ENCODE results near the gene SYNC. TPM values are rescaled to one million over a fixed set of nuclear protein-coding genes. Genes with fewer than 3 reads are reported as not detected.

Gene SYNC
- total and polyA plus RNA-seq, 2 experiments from 2014 or later, result 60.5 to 103 TPM

DNA sequence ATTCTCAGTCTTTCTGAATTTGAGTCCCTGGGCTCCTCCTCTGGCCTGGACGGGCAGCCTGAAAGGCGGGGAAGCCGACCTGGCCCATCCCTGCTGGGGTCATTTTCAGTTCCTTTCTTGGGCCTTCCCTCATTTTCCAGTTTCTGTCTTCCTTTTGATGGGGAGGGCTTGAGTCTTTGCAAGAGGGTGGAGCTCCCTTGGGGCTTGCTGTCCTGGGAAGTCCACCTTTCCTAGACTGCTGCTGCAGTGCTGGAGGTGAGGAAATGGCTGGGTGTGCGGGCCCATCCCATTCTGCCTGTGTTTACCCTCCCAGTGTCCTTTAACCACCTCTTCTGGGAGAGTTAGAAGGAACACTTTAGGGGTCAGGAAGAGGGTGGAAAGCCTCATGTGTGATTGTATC lies 40.4 kb upstream of the SYNC start:
- 96 to 99% methylated on average over 4 of the region's 4 CpGs for WGBS, 2 experiments (ENCODE audit: low coverage in 1 of 2, low lambda C conversion rate in 2 of 2, missing lambda C conversion rate in 2 of 2)
- DNase-seq, result no peak
- Histone ChIP-seq H3K27ac (no peak overlapping the region), H3K27me3 (replicated peaks; ENCODE audit: insufficient read depth) (no peaks in the 10 kb centered on the region), H3F3A (ENCODE audit: insufficient read depth) (0 out of 2 replicates have a peak, but pooled peaks cover 6% of the 10 kb centered on the region), H3K9ac (no peak overlapping the region), H3K4me3 (peak overlapping the region; percentile 70; the same call in 1 of the 2 replicates), H4K20me1 (ENCODE audit: insufficient read depth) (no peaks in the 10 kb centered on the region), H3K4me1 (ENCODE audit: insufficient read depth) (no peaks in the 10 kb centered on the region), H2AFZ (no peak overlapping the region), H3K9me3 (ENCODE audit: low read depth) (no peaks in the 10 kb centered on the region), H3K79me2 (ENCODE audit: insufficient read depth) (no peaks in the 10 kb centered on the region), H3K36me3 (ENCODE audit: low read depth) (no peaks in the 10 kb centered on the region), H3K9me2 (ENCODE audit: insufficient read depth) (no peaks in the 10 kb centered on the region), H3K4me2 (ENCODE audit: unreplicated experiment) (peak overlapping the region; percentile 62)
- no peak for TF ChIP-seq EZH2 (IDR thresholded peaks at IDR 0.05; ENCODE audit: insufficient read depth, poor library complexity, severe bottlenecking)
- no peak for TF ChIP-seq EZH2phosphoT487 (IDR thresholded peaks at IDR 0.05; ENCODE audit: insufficient read depth, low read depth)
- in situ Hi-C loops (cut with MboI), result no loop called here

DNA sequence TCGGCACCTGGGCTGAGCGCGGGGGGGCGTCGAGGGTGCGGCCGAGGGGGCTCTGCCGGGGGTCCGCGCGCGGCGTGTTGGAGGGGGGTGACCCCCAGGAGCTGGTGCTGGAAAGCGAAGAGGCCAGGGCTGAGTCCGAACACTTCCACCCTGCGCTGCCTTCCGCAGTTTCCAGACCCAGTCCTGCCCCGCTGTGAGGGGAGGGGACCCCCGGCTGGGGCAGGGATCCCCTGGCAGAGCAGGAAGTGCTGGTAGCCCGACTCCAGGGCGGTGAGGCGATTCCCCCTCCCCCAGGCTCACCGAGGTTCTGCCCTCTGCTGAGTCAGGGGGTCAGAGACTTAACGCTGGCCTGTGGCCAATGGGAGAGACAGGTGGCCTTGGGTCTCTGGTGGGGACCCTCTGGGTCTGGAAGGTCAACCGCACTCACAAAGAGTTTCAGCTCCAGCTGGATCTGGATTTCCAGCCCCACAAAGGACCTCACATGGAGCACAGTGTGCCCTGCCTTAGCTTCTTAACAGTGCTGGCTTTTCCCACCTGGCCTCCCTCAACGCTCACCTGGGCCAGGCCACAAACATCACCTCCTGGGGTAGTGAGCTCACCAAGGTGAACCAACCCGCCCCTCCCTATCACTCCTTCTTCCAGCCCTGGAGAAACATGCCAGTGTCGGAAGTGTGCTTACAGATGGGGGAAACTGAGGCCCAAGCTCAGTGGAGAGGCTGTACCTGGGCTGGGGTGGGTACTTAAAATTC lies 39.8 kb upstream of the SYNC start:
- Histone ChIP-seq H3K79me2 (ENCODE audit: insufficient read depth) (no peaks in the 10 kb centered on the region), H3K4me1 (ENCODE audit: insufficient read depth) (no peaks in the 10 kb centered on the region), H3K4me3 (peak overlapping the region; percentile 70), H3K9ac (peak overlapping the region; percentile 57), H2AFZ (peak overlapping the region; percentile 71), H3K9me2 (ENCODE audit: insufficient read depth) (no peaks in the 10 kb centered on the region), H3K9me3 (ENCODE audit: low read depth) (no peaks in the 10 kb centered on the region), H3K27ac (no peak overlapping the region), H4K20me1 (ENCODE audit: insufficient read depth) (no peaks in the 10 kb centered on the region), H3K36me3 (ENCODE audit: low read depth) (no peaks in the 10 kb centered on the region), H3F3A (ENCODE audit: insufficient read depth) (0 out of 2 replicates have a peak, but pooled peaks cover 6% of the 10 kb centered on the region), H3K4me2 (ENCODE audit: unreplicated experiment) (peak overlapping the region; percentile 62), H3K27me3 (replicated peaks; ENCODE audit: insufficient read depth) (no peaks in the 10 kb centered on the region)
- in situ Hi-C loops (cut with MboI), result no loop called here
- DNase-seq, result no peak
- WGBS, 2 experiments (ENCODE audit: low coverage in 1 of 2, low lambda C conversion rate in 2 of 2, missing lambda C conversion rate in 2 of 2), result 28 to 57% methylated on average over 12 to 25 of the region's 28 CpGs
- no peak for TF ChIP-seq EZH2phosphoT487 (IDR thresholded peaks at IDR 0.05; ENCODE audit: insufficient read depth, low read depth)
- TF ChIP-seq EZH2 (IDR thresholded peaks at IDR 0.05; ENCODE audit: insufficient read depth, poor library complexity, severe bottlenecking), result no peak

DNA sequence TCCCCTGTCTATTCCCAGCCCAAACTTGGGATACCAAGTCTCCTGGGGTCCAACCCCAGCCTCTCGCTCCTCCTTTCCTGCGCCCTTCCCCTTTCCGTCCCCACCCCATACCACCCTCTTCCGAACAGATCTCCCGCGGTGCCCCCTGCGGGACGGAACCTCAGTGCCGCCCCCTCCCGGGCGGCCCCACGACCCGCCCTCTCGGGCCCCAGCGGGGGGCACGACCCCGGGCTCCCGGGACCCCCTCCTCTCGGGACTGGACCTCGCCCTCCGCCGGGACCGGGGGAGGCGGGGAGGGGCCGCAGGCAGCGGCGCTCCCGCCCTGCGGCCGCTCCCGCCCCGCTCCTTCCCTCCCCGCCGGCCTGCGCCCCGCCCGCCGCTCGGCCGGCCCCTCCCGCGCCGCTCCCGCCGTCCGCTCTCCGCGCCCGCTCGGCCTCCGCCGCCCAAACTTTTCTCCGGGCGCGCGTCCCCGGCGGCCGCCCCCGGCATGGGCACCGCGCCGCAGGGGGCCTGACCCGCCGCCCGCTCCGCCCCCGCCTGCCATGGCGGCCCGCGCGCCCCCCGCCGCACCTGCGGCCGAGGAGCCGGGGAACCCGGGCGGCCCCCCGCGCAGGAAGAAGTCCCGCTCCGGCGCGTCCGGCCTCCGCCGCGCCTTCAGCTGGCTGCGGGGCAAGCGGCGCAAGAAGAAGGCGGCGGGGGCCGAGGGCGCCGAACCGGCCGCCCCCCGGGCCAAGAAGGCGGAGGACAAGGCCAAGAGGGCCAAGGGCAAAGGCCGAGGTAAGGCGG lies 39.0 kb upstream of the SYNC start:
- Histone ChIP-seq H3K9me2 (ENCODE audit: insufficient read depth) (no peaks in the 10 kb centered on the region), H3K4me1 (ENCODE audit: insufficient read depth) (no peaks in the 10 kb centered on the region), H3K79me2 (ENCODE audit: insufficient read depth) (no peaks in the 10 kb centered on the region), H3K36me3 (ENCODE audit: low read depth) (no peaks in the 10 kb centered on the region), H4K20me1 (ENCODE audit: insufficient read depth) (no peaks in the 10 kb centered on the region), H3K4me3 (peak overlapping the region; percentile 84), H3K27ac (no peak overlapping the region), H3K9me3 (ENCODE audit: low read depth) (no peaks in the 10 kb centered on the region), H3K4me2 (ENCODE audit: unreplicated experiment) (peak overlapping the region; percentile 75), H3K27me3 (replicated peaks; ENCODE audit: insufficient read depth) (no peaks in the 10 kb centered on the region), H2AFZ (peak overlapping the region; percentile 89), H3F3A (ENCODE audit: insufficient read depth) (0 out of 2 replicates have a peak, but pooled peaks cover 6% of the 10 kb centered on the region), H3K9ac (peak overlapping the region; percentile 69)
- in situ Hi-C loops (cut with MboI), result no loop called here
- peak; percentile 64 for DNase-seq
- WGBS, 2 experiments (ENCODE audit: low coverage in 1 of 2, low lambda C conversion rate in 2 of 2, missing lambda C conversion rate in 2 of 2), result 1% methylated on average over 14 to 80 of the region's 103 CpGs
- TF ChIP-seq EZH2 (IDR thresholded peaks at IDR 0.05; ENCODE audit: insufficient read depth, poor library complexity, severe bottlenecking) (no peak), EZH2phosphoT487 (IDR thresholded peaks at IDR 0.05; ENCODE audit: insufficient read depth, low read depth) (no peak)

DNA sequence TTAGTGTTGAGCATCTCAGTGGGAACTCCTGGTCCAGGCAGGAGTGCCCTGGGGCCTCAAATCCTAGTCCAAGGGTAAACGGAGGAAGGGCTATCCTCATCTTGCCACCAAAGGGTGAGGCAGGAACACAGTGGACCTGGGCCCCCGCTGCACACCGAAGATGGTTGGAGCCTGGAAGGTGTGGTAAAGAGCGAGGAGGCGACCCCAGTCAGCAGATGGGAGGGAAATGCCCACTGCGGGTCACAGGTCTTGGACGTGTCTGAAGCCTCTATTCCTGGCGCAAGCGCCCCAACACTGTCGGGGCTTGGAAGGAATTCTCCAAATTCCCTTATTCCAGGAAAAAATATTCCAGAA lies 38.5 kb upstream of the SYNC start:
- in situ Hi-C loops (cut with MboI), result no loop called here
- no peaks in the 10 kb centered on the region for H3K27me3 ChIP-seq (replicated peaks; ENCODE audit: insufficient read depth)
- no peaks in the 10 kb centered on the region for H3K79me2 ChIP-seq (ENCODE audit: insufficient read depth)
- H4K20me1 ChIP-seq (ENCODE audit: insufficient read depth), result no peaks in the 10 kb centered on the region
- H3K9ac ChIP-seq, result peak overlapping the region; percentile 69
- no peaks in the 10 kb centered on the region for H3K4me1 ChIP-seq (ENCODE audit: insufficient read depth)
- H3K4me3 ChIP-seq, result peak overlapping the region; percentile 84
- H3K36me3 ChIP-seq (ENCODE audit: low read depth), result no peaks in the 10 kb centered on the region
- TF ChIP-seq EZH2phosphoT487 (IDR thresholded peaks at IDR 0.05; ENCODE audit: insufficient read depth, low read depth), result no peak
- 19% methylated on average over 10 of the region's 10 CpGs for WGBS, 2 experiments (ENCODE audit: low coverage in 1 of 2, low lambda C conversion rate in 2 of 2, missing lambda C conversion rate in 2 of 2)
- H3K9me2 ChIP-seq (ENCODE audit: insufficient read depth), result no peaks in the 10 kb centered on the region
- peak overlapping the region; percentile 75 for H3K4me2 ChIP-seq (ENCODE audit: unreplicated experiment)
- 0 out of 2 replicates have a peak, but pooled peaks cover 6% of the 10 kb centered on the region for H3F3A ChIP-seq (ENCODE audit: insufficient read depth)
- DNase-seq, result no peak
- H3K27ac ChIP-seq, result no peak overlapping the region
- H3K9me3 ChIP-seq (ENCODE audit: low read depth), result no peaks in the 10 kb centered on the region
- peak overlapping the region; percentile 89 for H2AFZ ChIP-seq
